Measurements from ENCODE around the gene KDM8. TPM values are rescaled to one million over a fixed set of nuclear protein-coding genes. Genes with fewer than 3 reads are reported as not detected.

Gene KDM8
- total RNA-seq, 2 donors from 2014 or later: 6.0 to 18.5 TPM

GRCh38 chr16:27179500-27180072 lies 23.7 kb upstream of the KDM8 start:
- WGBS, 2 donors: 13 to 15% methylated on average over 13 of the region's 13 CpGs
- no peak overlapping the region for H3K4me3 ChIP-seq
- TF ChIP-seq, protein P1, sequence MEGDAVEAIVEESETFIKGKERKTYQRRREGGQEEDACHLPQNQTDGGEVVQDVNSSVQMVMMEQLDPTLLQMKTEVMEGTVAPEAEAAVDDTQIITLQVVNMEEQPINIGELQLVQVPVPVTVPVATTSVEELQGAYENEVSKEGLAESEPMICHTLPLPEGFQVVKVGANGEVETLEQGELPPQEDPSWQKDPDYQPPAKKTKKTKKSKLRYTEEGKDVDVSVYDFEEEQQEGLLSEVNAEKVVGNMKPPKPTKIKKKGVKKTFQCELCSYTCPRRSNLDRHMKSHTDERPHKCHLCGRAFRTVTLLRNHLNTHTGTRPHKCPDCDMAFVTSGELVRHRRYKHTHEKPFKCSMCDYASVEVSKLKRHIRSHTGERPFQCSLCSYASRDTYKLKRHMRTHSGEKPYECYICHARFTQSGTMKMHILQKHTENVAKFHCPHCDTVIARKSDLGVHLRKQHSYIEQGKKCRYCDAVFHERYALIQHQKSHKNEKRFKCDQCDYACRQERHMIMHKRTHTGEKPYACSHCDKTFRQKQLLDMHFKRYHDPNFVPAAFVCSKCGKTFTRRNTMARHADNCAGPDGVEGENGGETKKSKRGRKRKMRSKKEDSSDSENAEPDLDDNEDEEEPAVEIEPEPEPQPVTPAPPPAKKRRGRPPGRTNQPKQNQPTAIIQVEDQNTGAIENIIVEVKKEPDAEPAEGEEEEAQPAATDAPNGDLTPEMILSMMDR (IDR thresholded peaks at IDR 0.05): peak; percentile 94 to 99 (median 97)
- TF ChIP-seq POLR2A (IDR thresholded peaks at IDR 0.05): no peak
- H3K4me1 ChIP-seq: peaks cover 9% of the 10 kb centered on the region
- no peak overlapping the region for H3K27ac ChIP-seq
- peak; percentile 91 to 95 (median 94) for DNase-seq
- H3K9me3 ChIP-seq: no peaks in the 10 kb centered on the region
- H3K27me3 ChIP-seq: no peaks in the 10 kb centered on the region
- intact Hi-C loops (cut with DNase I): loop anchor here (5.0 to 10.0 kb wide), 3 partner anchors 53 to 275 kb away; no protein-coding TSS in a partner anchor
- ATAC-seq: peak; percentile 98
- no peaks in the 10 kb centered on the region for H3K36me3 ChIP-seq (replicated peaks in 1 of 2; ENCODE audit: insufficient read depth in 1 of 2, low read depth in 2 of 2)

DNA sequence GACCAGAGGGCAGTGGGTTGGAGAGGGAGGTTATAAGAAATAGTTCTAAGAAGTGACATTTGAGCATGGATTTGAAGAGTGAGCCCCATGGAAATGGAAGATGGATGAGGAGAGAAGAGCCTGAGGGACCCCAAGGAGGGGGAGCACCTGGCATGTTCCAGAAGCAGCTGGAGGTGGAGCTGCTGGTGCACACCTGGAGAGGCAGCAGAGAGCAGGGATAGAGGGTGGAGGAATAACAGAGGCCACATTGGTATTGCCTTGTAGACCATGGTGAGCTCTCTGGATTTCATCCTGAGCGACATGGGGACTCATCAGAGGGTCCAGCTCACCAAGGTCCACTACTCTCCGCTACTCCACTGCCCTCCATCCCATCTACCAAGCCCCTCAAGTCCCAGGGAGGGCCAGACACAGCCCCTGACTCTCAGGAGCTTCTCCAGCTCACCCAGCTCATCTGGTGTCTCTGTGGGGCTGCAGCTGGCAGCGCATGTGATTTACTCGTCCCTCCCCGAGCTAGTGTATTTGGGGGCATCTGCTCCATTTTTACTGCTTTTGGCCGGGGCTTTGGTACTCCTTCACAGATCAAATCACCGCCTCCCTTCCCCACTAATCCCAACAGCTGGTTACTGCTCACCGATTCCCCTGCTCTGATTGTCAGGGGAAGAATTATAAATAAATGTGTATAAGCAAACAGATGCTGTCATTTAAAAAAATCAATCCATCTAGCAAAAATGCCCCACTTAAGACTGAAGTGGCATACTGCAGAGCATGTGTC lies 22.1 kb upstream of the KDM8 start:
- Histone ChIP-seq H3K27me3 (no peaks in the 10 kb centered on the region), H3K4me1 (peaks cover 9% of the 10 kb centered on the region), H3K36me3 (replicated peaks in 1 of 2; ENCODE audit: insufficient read depth in 1 of 2, low read depth in 2 of 2) (no peaks in the 10 kb centered on the region), H3K27ac (no peak overlapping the region), H3K9me3 (no peaks in the 10 kb centered on the region), H3K4me3 (no peak overlapping the region)
- 84 to 87% methylated on average over 6 to 8 of the region's 8 CpGs for WGBS, 2 donors
- intact Hi-C loops (cut with DNase I): no loop called here
- no peak for TF ChIP-seq POLR2A (IDR thresholded peaks at IDR 0.05)
- TF ChIP-seq, protein P1 (IDR thresholded peaks at IDR 0.05): peak in 2 of 7 experiments; percentile 8
- DNase-seq (peak in 1 of 4 donors; percentile 21), ATAC-seq (no peak)

DNA sequence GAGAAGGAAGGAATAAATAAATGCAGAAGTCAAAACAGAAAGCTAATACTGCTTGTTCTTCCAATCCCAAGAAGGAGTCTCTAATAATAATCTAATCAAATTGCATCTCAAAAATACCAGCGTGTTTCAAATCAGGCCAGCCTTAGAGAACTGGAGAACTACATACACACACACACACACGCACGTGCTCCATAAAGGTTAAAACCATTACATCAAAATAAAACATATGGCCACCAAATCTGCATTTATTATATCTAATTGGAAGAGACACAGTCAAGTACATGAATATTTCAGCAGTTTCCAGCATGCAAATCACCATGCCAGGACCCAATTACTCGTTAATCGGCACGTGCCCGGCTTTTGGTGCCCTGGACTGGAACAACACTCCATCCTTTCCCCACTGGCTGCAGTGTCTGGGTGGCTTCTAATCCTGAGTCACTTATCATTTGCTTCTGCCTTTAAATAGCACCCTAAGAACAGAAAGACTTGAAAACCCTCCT lies 20.4 kb upstream of the KDM8 start:
- H3K27ac ChIP-seq: no peak overlapping the region
- H3K27me3 ChIP-seq: no peaks in the 10 kb centered on the region
- TF ChIP-seq POLR2A (IDR thresholded peaks at IDR 0.05): no peak
- TF ChIP-seq, protein P1 (IDR thresholded peaks at IDR 0.05): no peak
- no peaks in the 10 kb centered on the region for H3K9me3 ChIP-seq
- no peak overlapping the region for H3K4me3 ChIP-seq
- H3K4me1 ChIP-seq: peaks cover 9% of the 10 kb centered on the region
- intact Hi-C loops (cut with DNase I): no loop called here
- 89 to 92% methylated on average over 7 of the region's 7 CpGs for WGBS, 2 donors
- DNase-seq (no peak), ATAC-seq (no peak)
- no peaks in the 10 kb centered on the region for H3K36me3 ChIP-seq (replicated peaks in 1 of 2; ENCODE audit: insufficient read depth in 1 of 2, low read depth in 2 of 2)

GRCh38 chr16:27185776-27186130 lies 17.6 kb upstream of the KDM8 start:
- Histone ChIP-seq H3K27me3 (no peaks in the 10 kb centered on the region), H3K4me3 (no peak overlapping the region), H3K9me3 (no peaks in the 10 kb centered on the region), H3K4me1 (peaks cover 15% of the 10 kb centered on the region), H3K27ac (no peak overlapping the region), H3K36me3 (replicated peaks in 1 of 2; ENCODE audit: insufficient read depth in 1 of 2, low read depth in 2 of 2) (no peaks in the 10 kb centered on the region)
- intact Hi-C loops (cut with DNase I): no loop called here
- whole genome bisulfite sequencing, 2 donors: 90 to 100% methylated on average over 1 of the region's 1 CpG
- ATAC-seq: no peak
- DNase-seq: no peak
- TF ChIP-seq, protein P1 (IDR thresholded peaks at IDR 0.05): no peak
- TF ChIP-seq POLR2A (IDR thresholded peaks at IDR 0.05): no peak
